Esophagus squamous epithelium (tissue), 5 donors: ENCODE measurements around the gene CD300LG. TPM values are rescaled to one million over a fixed set of nuclear protein-coding genes. Genes with fewer than 3 reads are reported as not detected.

Source experiments
- DNase-seq: peaks from one replicate; lab custom pipeline; 2025; lab: John Stamatoyannopoulos, UW
- H3K27ac ChIP-seq, 4 donors: fragments of 200-600 bp; sonication (generic); one replicate each; pipeline ENCODE4 v1.5.1; 2016 to 2019; ENCODE audit warnings: mild to moderate bottlenecking in 1 of 4
- H3K27me3 ChIP-seq, 4 donors: fragments of 200-600 bp; sonication (generic); 1 replicate in 3 of 4; 2 replicates in 1 of 4; pipeline versions ENCODE4 v1.5.1 to v1.6.0; 2017 to 2021; ENCODE audit warnings: antibody characterized with exemption in 1 of 4
- H3K36me3 ChIP-seq, 3 donors: fragments of 200-600 bp; sonication (generic); one replicate each; pipeline ENCODE4 v1.5.1; 2016 to 2019
- H3K4me1 ChIP-seq, 3 donors: fragments of 200-600 bp; sonication (generic); one replicate each; pipeline ENCODE4 v1.5.1; 2017 to 2019
- H3K4me3 ChIP-seq, 4 donors: fragments of 200-600 bp; sonication (generic); 1 replicate in 3 of 4; 2 replicates in 1 of 4; pipeline ENCODE4 v1.5.1; 2016 to 2019; ENCODE audit warnings: mild to moderate bottlenecking in 2 of 4, moderate library complexity in 1 of 4
- H3K9me3 ChIP-seq, 3 donors: fragments of 200-600 bp; sonication (generic); one replicate each; pipeline ENCODE4 v1.5.1; 2016 to 2019
- POLR2A ChIP-seq, 4 donors: fragments of 450-650 bp; IDR thresholded peaks; one replicate each; pipeline ENCODE4 v1.6.1; 2017; ENCODE audit warnings: antibody characterized with exemption in 4 of 4, mild to moderate bottlenecking in 4 of 4, moderate library complexity in 3 of 4
- WGBS, 2 donors: methylation state at CpG; one replicate each; pipeline ENCODE4 v1.1.5; 2018; 5-methylcytosine and 5-hydroxymethylcytosine counted together
- intact Hi-C: fragments of 100-400 bp; cut with DNase I; formaldehyde crosslinking; loops from one replicate; pipeline ENCODE4 v1.15.0; 2022
- total RNA-seq, 4 donors: library from RNA; depleted of rRNA; stranded (reverse); fragments of >200 nt; gene quantifications; one replicate each; pipeline ENCODE4 v1.1.0, GENCODE V29; 2016
- TF ChIP-seq, protein P1 (sequence below), 6 experiments: fragments of 450-650 bp in 4 of 6; fragments of 200-600 bp in 2 of 6; sonication (generic) in 2 of 6; IDR thresholded peaks; one replicate each; pipeline ENCODE4 v1.5.1; 2016 to 2019; ENCODE audit warnings: antibody characterized with exemption in 6 of 6, mild to moderate bottlenecking in 4 of 6, moderate library complexity in 4 of 6
- donor health status: DM: yes; HTN: yes; CAD: no.

Gene CD300LG
- total RNA-seq, 4 donors from 2014 or later: 0.30 to 2.3 (median 0.94) TPM

DNA sequence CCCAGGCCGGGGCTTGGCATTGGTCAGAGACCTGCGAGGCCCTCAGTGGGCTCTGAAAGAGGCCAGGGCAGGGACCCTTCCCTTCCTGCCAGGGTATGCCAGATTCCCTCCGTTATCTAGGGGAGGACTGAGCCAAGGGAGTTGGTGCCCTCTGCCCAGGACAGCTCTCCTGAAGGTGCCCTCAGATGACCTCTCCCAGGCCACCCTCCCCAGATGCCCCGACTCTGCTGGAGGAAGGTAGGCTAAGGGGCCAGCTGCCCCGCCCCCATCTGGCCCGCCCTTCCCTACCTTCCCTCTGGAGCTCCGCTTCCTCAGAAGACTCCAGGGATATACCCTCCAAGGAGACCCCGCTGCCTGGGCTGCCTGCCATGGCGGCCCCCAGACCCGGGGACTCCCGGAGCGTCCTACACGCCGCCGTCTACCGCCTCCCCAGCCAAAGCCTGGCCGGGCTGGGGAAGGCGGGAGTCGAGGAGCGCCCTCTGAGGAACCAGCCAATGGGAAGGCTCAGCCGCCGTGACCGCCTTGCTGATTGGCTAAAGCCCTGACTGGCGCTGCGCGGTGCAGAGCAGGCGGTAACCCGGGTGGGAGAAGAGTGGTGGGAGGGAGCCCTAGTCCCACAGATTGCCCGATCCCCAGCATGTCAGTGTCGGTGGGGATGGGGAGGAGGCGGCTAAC, 53.3 kb downstream of the CD300LG start:
- Histone ChIP-seq H3K4me3 (peak overlapping the region; percentile 8 to 64 (median 40)), H3K4me1 (peaks cover 5 to 39% (median 17%) of the 10 kb centered on the region in 3 donors), H3K36me3 (no peaks in the 10 kb centered on the region), H3K27ac (no peak overlapping the region), H3K27me3 (peaks cover 0 to 35% (median 0%) of the 10 kb centered on the region in 4 donors), H3K9me3 (no peaks in the 10 kb centered on the region)
- no peak for TF ChIP-seq POLR2A (IDR thresholded peaks at IDR 0.05)
- TF ChIP-seq, protein P1, sequence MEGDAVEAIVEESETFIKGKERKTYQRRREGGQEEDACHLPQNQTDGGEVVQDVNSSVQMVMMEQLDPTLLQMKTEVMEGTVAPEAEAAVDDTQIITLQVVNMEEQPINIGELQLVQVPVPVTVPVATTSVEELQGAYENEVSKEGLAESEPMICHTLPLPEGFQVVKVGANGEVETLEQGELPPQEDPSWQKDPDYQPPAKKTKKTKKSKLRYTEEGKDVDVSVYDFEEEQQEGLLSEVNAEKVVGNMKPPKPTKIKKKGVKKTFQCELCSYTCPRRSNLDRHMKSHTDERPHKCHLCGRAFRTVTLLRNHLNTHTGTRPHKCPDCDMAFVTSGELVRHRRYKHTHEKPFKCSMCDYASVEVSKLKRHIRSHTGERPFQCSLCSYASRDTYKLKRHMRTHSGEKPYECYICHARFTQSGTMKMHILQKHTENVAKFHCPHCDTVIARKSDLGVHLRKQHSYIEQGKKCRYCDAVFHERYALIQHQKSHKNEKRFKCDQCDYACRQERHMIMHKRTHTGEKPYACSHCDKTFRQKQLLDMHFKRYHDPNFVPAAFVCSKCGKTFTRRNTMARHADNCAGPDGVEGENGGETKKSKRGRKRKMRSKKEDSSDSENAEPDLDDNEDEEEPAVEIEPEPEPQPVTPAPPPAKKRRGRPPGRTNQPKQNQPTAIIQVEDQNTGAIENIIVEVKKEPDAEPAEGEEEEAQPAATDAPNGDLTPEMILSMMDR (IDR thresholded peaks at IDR 0.05): no peak
- intact Hi-C loops: no loop called here
- 0 to 13% methylated on average over 3 to 5 of the region's 31 CpGs for WGBS, 2 donors
- DNase-seq: no peak

DNA sequence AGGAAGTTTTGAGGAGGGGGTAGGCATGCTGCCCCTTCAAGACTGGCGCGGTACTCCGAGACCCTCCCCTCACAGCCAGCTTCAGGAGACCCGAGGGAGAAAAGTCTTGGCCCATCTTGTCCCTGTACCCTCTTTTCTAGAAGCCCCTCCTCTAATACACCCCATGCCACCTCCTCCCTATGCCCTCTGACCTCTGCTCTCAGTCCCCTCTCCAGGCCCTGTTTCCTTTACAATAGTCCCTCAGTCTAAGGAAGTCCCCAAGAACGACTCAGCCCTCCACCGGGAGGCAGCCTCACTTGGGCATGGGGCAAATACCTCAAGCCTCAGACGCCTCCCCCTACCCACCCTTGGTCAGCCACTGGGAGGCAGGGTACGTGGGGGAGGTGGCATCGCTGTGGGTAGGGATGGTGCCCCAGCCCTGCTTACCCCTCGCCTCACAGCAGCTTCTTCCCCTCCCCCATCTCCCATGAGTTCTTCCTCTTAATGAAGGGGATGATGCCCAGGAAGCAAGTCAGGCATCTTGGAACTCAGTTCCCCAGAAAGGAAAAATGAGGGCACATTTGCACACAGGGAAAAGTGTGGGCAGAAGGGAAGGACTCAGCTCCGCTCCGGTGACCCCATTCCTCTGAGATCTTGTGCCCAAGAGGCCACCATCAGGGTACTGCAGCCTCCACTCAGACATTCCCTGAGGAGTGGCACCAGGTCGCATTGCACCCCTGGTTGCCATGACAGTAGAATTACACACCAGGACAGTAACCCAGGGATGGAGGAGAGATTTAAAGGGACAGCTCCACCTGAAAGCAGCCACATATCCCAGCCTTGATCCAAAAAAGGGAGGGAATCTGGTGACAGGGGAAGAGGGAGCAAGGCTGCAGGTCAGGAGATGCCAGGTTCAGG, 54.1 kb downstream of the CD300LG start:
- no peak overlapping the region for H3K27ac ChIP-seq
- WGBS, 2 donors: 13 to 31% methylated on average over 8 to 11 of the region's 13 CpGs
- H3K36me3 ChIP-seq: no peaks in the 10 kb centered on the region
- peak overlapping the region; percentile 8 to 64 (median 40) for H3K4me3 ChIP-seq
- no peaks in the 10 kb centered on the region for H3K9me3 ChIP-seq
- H3K27me3 ChIP-seq: peaks cover 0 to 42% (median 0%) of the 10 kb centered on the region in 4 donors
- TF ChIP-seq, protein P1 (IDR thresholded peaks at IDR 0.05): no peak
- TF ChIP-seq POLR2A (IDR thresholded peaks at IDR 0.05): no peak
- intact Hi-C loops: no loop called here
- no peak for DNase-seq
- peaks cover 8 to 47% (median 25%) of the 10 kb centered on the region in 3 donors for H3K4me1 ChIP-seq

DNA sequence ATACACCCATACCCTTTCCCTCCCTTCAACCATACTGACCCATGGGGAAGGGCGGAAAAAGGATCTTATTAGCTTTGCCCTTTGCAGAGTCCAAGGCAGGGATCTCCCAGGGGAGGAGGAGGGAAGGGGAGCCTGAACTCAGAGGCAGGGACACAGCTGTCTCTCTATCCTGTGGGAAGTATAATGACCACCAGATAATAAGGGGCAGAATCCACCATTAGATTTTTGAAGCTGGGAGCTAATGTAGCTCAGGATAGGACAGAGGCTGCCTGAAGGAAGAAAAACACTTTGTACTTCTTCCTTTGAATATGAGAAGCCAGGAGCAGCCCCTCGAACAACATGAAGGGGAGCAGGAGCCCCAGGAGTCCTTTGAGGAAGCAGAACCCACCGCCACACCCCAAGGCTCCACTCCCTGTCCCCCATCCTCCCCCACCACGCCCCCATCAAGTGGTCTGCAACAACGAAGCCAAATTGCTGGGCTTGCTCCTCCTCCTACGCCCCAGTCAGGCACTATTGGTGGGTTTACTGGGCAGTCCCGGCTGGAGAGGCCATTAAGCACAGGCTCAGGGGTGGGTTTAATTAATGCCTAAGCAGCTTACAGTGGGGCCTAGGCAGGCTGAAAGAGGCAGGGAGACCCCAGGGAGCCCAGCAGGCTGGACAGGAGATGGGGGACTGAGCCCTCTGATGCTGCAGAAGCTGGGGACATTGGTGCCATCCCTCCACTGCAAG, 55.0 kb downstream of the CD300LG start:
- Histone ChIP-seq H3K4me1 (peaks cover 17 to 56% (median 34%) of the 10 kb centered on the region in 3 donors), H3K4me3 (no peak overlapping the region), H3K36me3 (no peaks in the 10 kb centered on the region), H3K27me3 (peaks cover 0 to 52% (median 3%) of the 10 kb centered on the region in 4 donors), H3K27ac (no peak overlapping the region), H3K9me3 (no peaks in the 10 kb centered on the region)
- 76 to 100% methylated on average over 2 to 4 of the region's 7 CpGs for WGBS, 2 donors
- TF ChIP-seq, protein P1 (IDR thresholded peaks at IDR 0.05): no peak
- TF ChIP-seq POLR2A (IDR thresholded peaks at IDR 0.05): no peak
- intact Hi-C loops: no loop called here
- DNase-seq: no peak

DNA sequence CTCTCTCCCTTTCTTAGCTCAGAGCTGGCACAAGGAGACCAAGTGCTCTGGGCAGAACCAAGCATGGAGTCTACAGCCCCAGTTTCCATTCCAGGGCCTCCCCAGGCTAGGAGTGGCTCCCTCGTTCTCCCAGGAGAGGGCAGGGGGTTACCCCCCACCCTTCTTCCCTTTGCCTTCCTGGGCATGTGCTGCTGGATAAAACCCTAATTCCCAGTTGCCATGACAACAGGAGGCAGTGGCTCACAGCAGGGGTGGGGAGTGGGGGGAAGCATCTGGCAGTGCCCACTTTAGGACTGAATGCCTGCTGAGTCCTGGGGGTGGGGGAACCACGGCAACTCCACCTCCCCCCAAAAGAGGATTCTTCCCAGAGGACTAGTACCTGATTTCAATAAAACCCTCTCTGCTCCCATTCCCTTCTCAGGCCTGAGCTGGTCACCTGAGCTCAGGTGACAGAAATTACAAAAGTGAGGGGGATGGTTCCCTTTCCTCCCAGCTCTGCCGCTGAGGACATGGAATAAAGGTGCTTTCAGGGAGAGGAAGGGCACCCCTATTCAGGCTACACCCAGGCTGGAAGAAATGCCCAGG, 58.5 kb downstream of the CD300LG start:
- intact Hi-C loops: no loop called here
- DNase-seq: no peak
- Histone ChIP-seq H3K9me3 (no peaks in the 10 kb centered on the region), H3K27me3 (peaks cover 0 to 71% (median 6%) of the 10 kb centered on the region in 4 donors), H3K4me3 (peak overlapping the region in 2 of 4 donors; percentile 64 to 81), H3K36me3 (no peaks in the 10 kb centered on the region), H3K4me1 (peaks cover 23 to 44% (median 38%) of the 10 kb centered on the region in 3 donors), H3K27ac (peak overlapping the region in 3 of 4 donors; percentile 85 to 94 (median 89))
- TF ChIP-seq, protein P1 (IDR thresholded peaks at IDR 0.05): no peak
- TF ChIP-seq POLR2A (IDR thresholded peaks at IDR 0.05): no peak
- WGBS, 2 donors: 17 to 70% methylated on average over 1 of the region's 3 CpGs
